Measurements from ENCODE around the gene MB21D2.

MB21D2 gene

DNA sequence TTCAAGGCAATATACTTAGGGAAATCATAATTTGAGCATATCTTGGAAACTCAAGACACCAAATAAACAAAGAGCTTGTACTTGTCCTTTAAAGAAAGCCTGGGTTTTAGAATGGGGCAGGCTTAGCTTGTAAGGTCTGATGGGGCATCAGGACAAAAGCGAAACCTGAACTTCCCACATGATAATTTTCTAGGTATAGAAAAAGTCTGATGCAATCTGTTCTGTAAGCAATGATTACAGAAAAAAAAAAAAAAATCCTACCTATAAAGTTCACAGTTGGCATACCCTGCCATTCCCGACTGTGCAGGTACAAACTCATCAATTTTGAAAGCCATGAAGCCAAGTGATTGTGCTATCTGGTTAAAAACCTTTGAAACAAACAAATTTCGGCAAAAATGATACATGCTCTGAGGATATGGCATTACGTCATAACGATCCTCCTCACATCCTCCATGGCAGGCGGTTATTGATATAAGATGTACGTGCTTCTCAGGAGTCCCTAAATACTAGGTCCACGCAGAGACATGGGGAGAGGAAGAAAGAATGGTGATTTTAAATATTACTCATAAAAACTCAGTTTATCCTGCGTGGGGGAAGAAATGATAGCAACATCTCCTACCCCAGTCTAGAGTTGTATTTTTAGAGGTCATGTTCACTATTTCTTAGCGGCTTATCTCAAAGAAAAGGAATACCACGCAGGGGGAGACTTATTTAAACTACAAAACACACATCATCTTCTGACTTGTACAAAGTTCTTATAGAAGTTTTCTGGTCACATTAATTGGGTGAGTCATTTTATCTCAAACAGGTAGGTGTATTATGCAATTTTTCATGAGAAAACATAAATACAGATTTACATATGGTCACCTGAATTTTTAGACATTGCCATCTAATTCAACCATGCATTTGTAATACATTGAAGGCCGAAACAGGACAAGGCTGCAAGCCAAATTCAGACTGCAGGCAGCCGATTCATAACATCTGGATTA, 27.0 kb downstream of the MB21D2 start:
- DNase-seq, result no peak

DNA sequence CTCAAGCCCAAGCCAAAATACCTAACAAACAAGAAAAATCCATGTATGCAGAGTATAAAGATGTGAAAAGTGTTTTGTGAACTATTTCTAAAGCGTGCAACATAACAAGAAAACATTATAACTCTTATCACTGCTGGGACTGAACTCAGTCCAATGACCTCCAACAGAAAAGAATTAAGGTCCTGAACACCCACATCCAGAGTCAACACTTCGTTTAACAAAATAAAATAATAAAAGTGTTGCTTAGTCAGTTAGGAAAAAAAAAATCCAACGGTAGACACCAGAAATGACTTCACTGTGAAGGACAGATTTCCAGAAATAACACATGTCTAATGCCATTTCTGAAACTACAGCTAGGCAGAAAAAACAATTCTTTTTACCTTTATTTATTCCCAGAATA, 28.0 kb downstream of the MB21D2 start:
- DNase-seq, result no peak

DNA sequence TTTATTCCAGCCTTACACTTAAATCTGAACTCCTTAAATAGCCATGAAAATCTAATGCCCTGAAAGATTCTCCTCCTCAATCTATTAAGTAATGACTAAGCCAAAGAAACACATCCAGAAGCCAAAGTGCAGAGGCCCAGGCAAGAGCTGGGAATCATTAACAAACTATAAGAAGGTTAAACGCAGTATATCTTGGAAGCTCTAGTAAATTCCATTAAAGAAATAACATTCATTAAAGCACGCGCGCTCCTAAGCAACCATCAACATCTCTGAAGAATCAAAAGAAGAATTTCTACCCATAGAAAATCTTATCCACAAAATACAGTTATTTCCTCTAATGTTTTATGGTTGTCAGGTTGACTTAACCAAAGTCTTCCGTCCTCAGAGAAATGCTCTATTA, 29.5 kb downstream of the MB21D2 start:
- DNase-seq, result no peak

DNA sequence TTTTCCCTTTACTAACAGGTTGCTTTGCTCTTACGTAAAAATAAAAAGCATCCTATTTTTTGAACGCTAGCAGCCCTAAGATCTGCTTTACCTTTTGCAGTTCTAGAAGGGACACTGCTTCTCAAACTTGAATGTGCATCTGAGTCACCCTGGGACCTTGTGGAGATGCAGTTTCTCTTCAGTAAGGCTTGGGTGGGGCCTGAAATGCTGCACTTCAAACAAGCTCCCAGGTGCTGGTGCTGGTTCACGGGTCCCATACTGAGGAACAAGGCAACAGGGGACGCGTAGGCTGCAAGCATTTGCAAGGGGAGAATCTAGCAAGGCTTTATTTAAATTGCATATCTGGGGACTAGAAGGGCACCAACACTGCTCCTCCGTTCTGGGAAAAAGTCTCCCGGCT, 30.0 kb downstream of the MB21D2 start:
- no peak for DNase-seq

DNA sequence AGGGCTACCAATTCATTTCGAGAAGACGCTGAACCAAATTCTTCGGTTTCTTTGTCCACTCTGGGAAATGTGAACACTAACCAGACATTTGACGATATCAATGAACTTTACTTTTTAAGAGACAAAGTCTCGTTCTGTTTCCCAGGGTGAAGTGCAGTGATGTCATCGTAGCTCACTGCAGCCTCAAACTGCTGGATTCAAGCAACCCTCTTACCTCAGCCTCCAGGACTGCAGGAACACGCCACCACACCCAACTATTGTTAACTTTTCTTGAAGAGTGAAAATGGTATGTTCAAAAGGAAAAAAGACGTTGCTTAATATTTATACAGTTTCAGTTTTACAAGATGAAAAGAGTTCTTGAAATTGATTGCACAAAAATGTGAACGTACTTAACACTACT, 30.6 kb downstream of the MB21D2 start:
- DNase-seq, result no peak

DNA sequence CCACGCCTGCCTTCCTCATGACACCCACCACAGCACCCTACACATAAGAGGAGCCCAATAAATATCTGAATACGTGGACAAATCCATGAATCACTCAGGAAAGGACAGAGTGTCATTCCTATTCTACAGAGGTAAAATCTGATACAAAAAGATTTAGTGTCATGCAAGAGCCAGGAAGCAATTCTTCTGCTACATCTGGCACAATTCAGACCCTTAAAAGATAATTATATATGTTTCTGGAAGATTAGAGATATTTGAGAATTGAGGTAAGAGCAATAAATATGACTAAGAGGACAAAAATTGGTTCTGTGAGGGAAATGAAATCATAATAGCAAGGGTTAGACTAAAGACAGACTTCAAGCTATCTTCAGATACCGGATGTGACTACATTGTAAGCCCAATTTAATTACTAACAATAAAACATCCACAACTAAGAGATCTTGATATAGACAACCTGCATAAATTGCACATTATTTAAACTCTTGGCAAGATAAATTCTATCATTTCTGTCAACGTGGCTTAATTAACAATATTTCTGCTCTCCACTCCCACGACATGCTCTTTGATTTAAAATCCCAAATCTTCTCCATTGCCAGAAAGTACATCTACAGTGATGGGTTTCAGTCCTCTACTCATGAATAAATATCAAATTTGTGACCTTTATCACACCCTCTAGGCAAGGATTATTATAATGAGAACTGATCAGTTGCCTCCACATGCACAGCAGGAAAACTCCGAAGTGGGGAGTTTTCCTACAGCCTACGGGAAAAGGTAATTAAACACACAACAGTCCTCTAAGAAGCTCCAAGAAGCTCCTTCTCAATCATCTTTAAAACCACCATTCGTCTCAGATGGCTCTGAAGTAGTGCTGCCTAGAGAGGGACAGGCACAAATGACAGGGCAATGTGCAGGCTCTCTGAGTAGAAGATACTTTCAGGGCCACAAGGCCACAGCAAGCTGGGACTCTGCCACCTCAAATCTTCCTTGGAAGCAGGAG, 32.6 kb downstream of the MB21D2 start:
- no peak for DNase-seq

DNA sequence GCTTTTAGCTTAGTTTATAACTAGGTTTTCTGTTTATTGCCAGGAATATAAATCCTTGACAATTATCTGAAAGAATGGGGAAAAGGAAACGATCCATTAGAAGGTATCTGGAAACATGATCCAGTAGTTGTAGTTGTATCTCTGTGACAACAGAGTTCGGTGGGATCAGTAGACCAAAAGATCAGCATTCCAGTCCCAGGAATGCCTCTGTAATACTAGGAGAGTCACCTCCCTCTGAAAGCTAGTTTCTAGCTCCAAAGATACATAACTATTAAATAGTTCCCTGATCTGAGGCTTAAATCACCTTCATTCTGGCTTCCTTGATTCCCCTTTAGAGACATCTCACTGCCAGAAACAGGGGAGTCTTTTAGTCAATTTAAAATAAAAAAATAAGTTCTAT, 34.1 kb downstream of the MB21D2 start:
- DNase-seq, result no peak

DNA sequence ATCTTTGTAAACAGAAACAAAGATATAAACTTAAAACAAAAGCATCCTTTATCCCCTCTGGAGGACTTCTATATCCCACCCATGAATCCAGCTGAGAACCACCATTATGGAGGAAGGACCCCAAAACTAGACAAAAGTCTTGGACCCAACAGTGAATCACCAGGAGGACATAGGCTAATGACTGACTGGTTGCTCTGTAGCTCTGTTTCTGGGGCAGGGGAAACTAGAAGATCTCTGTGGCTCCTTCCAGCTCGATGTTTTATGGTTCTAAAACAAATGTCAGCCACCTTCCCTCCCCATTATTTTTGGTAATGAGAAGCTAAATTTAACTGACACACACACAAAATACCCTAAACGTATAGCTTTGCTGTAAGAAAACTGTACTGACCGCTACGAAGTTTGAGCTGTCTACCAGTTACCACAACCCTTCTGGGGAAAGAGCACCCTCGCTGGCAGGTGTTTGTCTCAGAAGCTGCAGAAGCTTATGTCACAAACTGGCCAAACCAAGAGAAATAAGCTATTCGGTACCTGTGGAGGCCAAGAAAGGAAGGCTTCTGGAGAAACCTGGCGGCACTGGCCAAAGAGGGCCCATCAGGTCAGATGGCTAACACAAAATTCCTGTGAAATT, 36.4 kb downstream of the MB21D2 start:
- no peak for DNase-seq

DNA sequence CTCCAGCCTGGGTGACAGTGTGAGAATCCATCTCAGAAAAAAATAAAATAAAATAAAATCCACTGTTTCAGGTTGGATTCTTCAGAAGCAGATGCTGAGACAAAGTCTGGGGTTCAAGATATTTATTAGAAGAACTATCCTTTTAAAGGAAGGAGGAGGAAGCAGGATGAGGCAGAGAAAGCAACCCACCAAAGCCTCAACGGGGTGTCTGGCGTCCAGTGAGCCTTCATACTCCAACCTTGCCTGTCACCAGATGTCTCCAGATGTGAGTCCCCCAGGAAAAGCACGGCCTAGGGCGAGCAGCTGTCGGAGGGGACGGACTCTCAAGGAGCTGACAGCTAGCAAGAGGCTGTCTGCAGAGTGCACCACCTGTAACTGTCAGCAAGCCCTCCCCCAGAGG, 37.3 kb downstream of the MB21D2 start:
- DNase-seq, result no peak

DNA sequence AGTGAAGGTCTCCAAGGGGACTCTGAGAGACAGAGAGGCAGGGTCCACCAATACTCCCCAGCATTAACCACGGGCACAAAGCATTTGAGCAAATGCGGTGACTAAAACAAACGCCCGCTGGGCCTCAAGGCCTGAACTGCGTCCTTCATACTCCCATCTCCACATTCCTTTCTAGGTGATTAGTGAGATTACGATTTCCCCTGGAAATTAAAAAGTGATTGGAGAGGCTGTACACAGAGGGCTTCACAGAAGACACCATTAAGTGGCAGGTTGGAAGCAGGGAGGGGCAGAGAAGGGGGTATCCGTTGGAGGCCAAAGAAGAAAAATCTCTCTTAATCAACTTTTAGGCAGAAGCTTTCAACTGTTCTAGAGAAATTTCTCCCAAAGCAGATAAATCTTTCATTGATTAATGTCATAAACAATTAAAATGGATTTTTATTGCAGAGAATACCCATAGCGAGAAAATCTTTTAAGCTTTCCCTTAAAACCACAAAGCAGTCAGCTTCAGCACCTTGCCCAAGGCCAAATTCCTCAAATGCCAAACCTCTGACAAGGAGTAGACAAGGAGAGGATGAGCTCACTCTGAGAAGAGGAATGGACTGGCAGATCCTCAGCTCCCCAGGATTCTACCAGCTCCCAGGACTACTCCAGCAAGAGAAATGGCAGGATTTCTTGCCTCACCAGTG, 38.2 kb downstream of the MB21D2 start:
- no peak for DNase-seq

DNA sequence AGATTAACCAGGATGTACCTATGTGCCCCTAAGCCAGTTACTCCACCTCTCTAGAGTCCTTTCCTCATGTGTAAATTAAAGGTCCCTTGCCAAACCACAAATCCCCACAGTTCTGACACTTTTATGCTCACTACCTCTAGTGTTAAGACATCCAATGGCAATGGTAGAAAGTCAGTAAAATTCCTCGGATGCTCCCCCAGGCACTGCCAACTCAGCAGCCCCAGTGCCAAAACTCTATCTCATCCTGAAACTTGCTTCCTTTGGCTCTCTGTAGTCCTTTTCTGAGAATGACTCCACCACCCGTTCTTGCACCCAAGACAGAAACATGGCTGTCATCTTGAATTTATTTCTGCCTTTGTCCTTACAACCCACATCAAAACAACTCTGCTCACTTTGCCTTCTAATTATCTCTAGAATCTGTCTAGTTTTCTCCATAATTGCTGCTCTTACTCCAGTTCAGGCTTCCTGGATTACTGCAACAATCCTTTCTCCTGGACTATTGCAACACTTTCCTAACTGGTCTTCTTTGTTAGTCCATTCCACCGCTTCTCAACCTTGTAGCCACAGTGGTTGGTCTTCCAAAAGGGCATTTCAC, 41.6 kb downstream of the MB21D2 start:
- no peak for DNase-seq

DNA sequence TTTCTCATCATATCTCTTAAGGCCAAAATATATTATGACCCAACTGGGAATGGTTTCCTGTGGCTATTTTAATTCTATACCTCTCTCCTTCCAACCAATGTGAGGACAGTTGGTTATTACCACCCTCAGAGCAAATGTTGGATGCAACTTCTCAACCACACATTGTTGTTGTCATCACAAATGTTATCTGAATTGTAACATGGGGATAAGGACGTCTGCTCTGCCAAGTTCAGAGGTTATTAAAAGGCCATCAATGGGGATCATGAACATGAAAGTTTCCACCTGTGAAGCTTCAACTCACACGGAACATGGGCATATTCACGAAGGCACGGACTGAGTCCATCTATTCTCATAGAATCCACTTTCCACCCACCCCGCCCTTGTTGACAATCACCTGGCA, 46.8 kb downstream of the MB21D2 start:
- DNase-seq, result no peak

DNA sequence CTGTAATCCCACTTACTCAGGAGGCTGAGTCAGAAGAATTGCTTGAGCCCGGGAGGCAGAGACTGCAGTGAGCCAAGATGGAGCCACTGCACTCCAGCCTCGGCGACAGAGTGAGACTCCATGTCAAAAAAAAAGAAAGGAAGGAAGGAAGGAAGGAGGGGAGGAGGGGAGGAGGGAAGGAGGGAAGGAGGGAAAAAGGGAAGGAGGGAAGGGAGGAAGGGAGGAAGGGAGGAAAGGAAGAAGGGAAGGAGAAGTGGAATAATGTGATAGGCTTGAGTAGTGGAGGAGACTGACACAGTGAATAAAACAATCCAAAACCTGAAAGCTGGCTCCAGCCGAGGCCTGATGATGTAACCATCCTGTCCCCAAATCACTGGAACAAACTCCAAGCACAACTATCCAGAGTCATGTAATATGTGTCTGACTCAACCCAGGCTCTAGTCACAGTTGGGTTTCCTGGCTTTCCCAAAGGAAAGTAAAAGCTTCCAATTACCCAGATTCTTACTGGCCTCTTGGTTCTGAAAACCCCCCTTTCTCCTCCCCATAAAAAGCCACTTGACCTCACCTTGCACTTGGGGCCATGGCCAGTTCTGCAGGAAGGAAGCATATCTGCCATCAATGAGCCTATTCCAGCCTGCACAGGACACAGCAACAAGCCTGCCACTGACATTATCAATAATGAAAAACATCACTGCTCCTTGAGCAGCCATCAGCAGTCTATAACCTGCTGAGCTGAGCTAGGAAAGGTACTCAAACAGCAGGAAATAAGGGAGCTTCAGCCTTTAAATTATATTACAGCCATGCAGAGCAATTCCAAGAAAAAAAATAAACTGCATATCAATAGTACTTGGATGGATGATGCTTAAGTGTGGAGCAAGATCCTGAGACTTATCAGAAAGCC, 48.3 kb downstream of the MB21D2 start:
- DNase-seq, result no peak

DNA sequence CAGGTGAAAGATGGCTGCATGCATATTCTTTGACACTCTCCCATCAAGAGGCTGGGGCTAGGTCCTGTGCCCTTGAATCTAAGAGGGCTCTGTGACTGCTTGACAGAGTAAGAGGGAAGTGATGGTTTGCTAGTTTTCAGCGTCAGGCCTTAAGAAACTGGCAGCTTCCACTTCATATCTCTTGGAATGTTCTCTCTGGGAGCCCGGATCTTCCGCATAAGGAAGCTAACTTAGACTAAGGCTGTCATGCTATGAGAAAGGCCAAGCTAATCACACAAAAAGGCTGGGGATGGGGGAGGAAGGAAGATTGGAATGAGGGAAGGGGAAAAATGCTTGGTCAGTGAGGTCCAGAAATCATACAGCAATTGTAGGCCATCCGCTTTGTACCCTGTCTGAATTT, 50.0 kb downstream of the MB21D2 start:
- DNase-seq, result no peak

DNA sequence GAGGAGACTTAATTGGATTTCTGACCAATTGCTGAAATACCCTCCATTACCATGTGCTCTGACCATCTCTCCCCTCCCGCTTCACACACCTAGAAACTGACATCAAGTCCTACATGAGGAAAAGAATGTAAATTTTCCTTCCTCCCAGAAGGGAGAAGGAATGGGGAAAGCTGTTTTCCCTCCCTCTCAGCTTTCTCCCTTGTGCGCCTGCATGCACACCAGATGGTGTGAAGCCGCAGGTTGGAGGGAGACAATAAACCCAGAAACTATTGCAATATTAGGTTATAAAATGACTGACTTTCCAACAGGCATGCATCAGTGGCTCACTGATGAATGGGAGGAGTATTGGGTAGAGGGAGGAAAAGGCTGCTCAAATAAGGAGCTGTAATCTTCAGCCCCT, 50.9 kb downstream of the MB21D2 start:
- no peak for DNase-seq

DNA sequence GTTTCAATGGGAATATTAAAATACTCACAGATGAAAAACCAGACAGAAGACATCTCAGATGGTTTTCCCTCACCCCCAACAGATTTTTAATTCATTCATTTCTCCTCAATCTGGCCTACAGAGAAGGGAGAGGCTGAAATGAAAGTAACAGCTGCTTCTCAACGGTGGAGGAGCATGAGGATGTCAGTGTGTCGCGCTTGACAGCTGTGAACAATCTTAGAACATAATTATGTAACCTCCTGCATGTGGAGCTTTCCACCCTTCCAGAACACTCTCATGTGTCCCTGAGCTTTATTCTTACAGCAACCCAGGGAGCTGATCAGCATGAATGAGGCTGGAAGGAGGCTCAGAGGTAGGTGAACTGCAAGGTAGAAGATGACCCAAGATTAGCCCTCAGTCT, 52.7 kb downstream of the MB21D2 start:
- DNase-seq, result no peak

DNA sequence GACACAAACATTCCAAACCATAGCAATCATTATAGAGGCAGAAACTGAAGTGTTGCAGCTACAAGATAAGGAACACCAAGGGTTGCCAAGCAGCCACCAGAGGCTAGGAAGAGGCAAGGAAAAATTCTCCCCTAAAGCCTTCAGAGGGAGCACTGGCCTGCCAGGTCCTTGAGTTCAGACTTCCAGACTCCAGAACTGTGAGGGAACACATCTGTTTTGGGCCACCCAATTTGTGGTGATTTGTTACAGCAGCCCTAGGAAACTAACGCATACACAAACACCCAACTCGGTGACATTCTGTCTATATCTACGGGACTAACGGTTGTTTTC, 54.6 kb downstream of the MB21D2 start:
- DNase-seq, result no peak

DNA sequence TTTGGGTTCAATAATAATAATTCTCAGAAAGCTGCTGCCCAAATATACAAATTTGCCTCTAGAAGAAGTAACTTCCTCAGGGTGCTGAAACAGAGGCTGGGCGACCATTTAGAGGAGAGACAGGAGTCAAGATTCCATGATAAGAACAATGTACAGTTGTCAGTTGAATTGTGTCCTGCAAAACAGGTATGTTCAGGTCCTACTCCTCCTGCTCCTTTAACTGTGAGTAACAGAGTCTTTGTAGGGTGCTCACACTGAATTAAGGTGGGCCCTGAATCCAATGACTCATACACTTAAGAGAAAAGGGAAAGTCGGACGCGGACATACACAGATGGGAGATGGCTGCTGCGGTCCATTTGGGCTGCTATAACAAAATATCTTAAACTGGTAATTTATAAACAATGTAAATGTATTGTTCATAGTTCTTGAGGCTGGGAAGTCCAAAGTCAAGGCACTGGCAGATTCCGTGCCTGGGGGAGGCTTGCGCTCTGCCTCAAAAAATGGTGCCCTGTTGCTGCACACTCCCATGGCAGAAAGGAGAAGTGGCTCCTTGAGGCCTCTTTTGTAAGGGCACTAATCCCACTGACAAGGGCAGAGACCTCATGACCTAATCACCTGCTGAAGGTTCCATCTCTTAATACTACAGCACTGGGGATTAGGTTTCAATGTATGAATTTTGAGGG, 55.1 kb downstream of the MB21D2 start:
- DNase-seq, result no peak

DNA sequence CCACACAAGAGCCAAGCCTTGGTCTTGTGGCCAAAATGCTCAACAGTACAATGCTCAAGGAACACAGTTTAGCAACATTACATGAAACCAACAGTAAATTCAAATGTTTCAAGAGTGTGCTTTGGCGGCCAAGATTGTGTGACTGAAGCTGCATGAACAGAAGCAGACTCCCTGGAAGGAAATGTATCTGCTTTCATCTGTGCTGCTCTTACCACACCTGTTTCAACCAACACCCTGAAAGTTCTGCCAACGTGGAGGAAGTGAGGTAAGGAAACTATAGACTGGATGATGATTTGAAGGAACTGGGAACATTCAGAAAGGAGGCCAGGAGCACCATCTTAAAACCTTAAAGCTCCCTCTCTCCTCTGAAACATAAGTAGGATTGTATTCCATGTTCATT, 55.7 kb downstream of the MB21D2 start:
- DNase-seq, result no peak

DNA sequence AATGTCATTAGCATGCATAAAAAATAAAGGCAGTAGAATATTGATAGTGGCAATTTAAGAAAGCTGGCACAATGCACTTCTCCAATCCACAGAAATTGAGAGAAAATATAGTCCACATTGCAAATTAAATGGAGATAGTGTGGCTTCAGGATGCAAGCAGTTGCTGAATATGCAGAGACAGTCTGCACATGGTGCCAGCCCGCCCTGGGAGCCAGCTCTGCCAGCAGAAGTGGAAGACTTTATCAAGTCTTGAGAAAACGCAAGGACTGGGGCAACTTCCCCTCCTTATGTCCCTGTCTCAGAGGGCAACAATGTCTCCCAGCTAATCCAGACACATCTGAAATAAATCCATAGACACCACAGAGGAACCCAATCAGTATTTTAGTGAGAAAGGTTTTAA, 57.2 kb downstream of the MB21D2 start:
- no peak for DNase-seq

Measured in NCI-H1105 (cell line).